Small intestine (tissue), 7 donors: ENCODE measurements around the gene SOWAHD. TPM values are rescaled to one million over a fixed set of nuclear protein-coding genes. Genes with fewer than 3 reads are reported as not detected.
"Not testable (repeated sequence)": the region's sequence is repeated elsewhere in the genome, so short reads cannot be mapped to it uniquely, and the experiment has no call there.

Experiments used
- DNase-seq, 2 donors: peaks; one replicate each; pipeline versions ENCODE4 v3.0.0 to v3.0.0-alpha.2; 2013
- FAIRE-seq: peaks from 2 replicates; lab custom pipeline; 2012; peaks lifted over from hg19 to GRCh38; lab: Jason Lieb, UNC
- H3K27ac ChIP-seq, 3 donors: one replicate each; pipeline ENCODE4 v1.5.1; 2013; ENCODE audit warnings: low read length in 2 of 3, mild to moderate bottlenecking in 2 of 3, control low read depth in 1 of 3, inconsistent platforms in 1 of 3, low read depth in 1 of 3, moderate library complexity in 1 of 3
- H3K27me3 ChIP-seq, 3 donors: one replicate each; pipeline ENCODE4 v1.6.1; 2013; ENCODE audit warnings: low read length in 3 of 3, inconsistent platforms in 1 of 3; ENCODE audit not compliant: control insufficient read depth in 3 of 3, insufficient read depth in 3 of 3
- H3K36me3 ChIP-seq, 3 donors: one replicate each; pipeline ENCODE4 v1.6.1; 2013; ENCODE audit warnings: low read length in 3 of 3, inconsistent platforms in 1 of 3, low read depth in 1 of 3, mild to moderate bottlenecking in 1 of 3, moderate library complexity in 1 of 3; ENCODE audit not compliant: control insufficient read depth in 3 of 3, insufficient read depth in 2 of 3
- H3K4me1 ChIP-seq, 3 donors: one replicate each; pipeline ENCODE4 v1.6.1; 2013; ENCODE audit warnings: low read length in 2 of 3, inconsistent platforms in 1 of 3, low read depth in 1 of 3, mild to moderate bottlenecking in 1 of 3, moderate library complexity in 1 of 3; ENCODE audit not compliant: control insufficient read depth in 3 of 3, insufficient read depth in 2 of 3
- H3K4me3 ChIP-seq, 3 donors: one replicate each; pipeline ENCODE4 v1.5.1; 2013; ENCODE audit warnings: low read length in 3 of 3, control low read depth in 1 of 3, inconsistent platforms in 1 of 3, low read depth in 1 of 3, mild to moderate bottlenecking in 1 of 3, moderate library complexity in 1 of 3
- H3K9me3 ChIP-seq, 2 donors: one replicate each; pipeline ENCODE4 v1.6.1; 2013; ENCODE audit warnings: low read depth in 1 of 2, low read length in 1 of 2; ENCODE audit not compliant: control insufficient read depth in 2 of 2, insufficient read depth in 1 of 2
- WGBS, 3 donors: extraction: QIAGEN DNeasy Blood & Tissue Kit; methylation state at CpG; one replicate each; pipeline ENCODE4 v1.1.7; 2013; 5-methylcytosine and 5-hydroxymethylcytosine counted together
- polyA plus RNA-seq, 4 donors: library from polyadenylated mRNA; stranded (reverse) in 3 of 4; unstranded in 1 of 4; fragments of 200-250 nt in 3 of 4; fragments of 120-200 nt in 1 of 4; gene quantifications; one replicate each; pipeline versions ENCODE4 v1.2.1 to v1.2.3, GENCODE V29; 2013
- donor health status: healthy with polysubstance abuse.
- donor health status: control.
- donor health status: control.
- donor health status: Bipolar disorder and iron deficiency.
- donor health status: healthy.

The SOWAHD gene
- polyA plus RNA-seq, 4 donors, result 3.3 to 5.7 (median 4.9) TPM

DNA sequence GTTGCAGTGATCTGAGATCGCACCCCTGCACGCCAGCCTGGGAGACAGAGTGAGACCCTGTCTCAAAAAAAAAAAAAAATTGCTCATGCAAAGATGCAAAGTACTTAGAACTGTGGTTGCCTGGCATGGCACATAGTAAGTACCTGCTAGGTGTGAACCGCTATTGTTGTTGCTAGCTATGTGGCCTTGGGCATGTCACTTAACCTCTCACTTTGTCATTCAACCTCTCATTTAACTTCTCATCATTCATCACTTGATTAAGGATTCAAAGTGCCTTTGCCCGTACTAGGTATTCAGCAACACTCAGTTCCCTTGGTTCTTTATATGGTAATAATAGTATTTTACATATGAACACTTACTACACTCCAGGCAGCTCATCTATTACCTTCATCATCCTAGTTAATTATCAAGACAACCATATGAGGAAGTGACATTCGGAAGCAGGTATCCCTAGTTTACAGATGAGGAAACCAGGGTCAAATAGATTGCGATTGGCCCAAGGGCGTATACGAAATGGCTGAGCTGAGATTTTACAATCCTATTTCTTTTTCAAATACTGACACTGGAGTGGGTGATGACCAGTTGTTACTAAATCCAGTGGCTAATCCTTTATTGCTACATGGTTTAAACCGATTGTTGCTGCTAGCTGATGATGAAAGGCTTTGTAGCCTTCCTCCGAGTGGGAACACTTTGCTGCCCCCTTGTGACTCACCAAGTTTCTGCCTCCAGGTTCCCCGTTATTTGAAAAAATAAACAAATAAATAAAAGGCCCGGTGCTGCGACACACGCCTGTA is 28.8 kb upstream of the SOWAHD start:
- Histone ChIP-seq H3K27me3 (no peaks in the 10 kb centered on the region), H3K9me3 (no peaks in the 10 kb centered on the region), H3K36me3 (no peaks in the 10 kb centered on the region), H3K27ac (no peak overlapping the region), H3K4me1 (no peaks in the 10 kb centered on the region), H3K4me3 (no peak overlapping the region)
- no peak for FAIRE-seq
- 37 to 46% (median 43%) methylated on average over 14 of the region's 14 CpGs for WGBS, 3 donors
- peak; percentile 50 to 62 for DNase-seq

DNA sequence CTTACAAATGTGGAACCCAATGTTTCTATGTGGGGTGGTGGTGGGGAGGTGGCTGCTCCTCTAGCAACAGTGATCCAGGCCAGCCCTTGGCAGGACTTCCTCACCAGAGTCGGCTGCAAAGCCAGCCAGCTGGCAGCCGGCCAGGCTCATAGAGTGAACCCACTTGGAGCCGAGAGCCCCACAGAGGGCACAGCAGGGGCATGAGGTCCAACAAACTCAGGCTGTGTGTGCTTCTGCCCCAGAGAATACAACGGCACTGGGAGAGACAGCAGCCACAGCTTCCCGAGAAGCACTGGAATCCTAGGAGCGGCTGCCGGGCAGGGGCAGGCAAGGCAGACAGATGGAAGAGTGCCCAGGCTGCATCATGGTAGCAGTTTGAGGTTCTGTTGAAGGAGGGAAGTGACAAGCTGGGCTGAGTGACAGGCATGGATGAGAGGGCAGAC is 23.5 kb upstream of the SOWAHD start:
- Histone ChIP-seq H3K4me3 (no peak overlapping the region), H3K36me3 (no peaks in the 10 kb centered on the region), H3K9me3 (no peaks in the 10 kb centered on the region), H3K4me1 (no peaks in the 10 kb centered on the region), H3K27me3 (no peaks in the 10 kb centered on the region), H3K27ac (no peak overlapping the region)
- WGBS, 3 donors, result 12 to 41% (median 35%) methylated on average over 6 to 7 of the region's 7 CpGs
- DNase-seq (peak in 1 of 2 donors; percentile 16), FAIRE-seq (no peak)

DNA sequence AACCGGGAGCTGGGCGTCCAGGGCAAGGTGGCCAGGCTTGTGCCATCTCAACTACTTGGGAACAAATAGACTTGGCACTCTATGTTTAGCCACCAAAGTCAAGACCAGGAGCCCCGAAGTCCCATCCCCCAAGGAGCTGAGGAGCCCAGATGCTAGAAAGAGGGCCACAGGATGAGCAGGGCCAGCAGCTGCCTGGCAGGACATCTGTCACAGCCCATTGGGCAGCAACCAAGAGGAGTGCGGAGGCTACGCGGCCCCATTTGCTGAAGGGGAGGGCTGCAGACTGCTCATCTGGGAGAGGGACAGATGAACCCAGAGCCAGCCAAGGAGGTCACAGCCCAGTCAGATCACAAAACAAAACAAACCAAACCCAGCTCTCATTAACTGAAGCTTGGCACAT is 22.9 kb upstream of the SOWAHD start:
- no peak overlapping the region for H3K27ac ChIP-seq
- 80 to 95% (median 89%) methylated on average over 5 to 6 of the region's 6 CpGs for WGBS, 3 donors
- no peak for FAIRE-seq

DNA sequence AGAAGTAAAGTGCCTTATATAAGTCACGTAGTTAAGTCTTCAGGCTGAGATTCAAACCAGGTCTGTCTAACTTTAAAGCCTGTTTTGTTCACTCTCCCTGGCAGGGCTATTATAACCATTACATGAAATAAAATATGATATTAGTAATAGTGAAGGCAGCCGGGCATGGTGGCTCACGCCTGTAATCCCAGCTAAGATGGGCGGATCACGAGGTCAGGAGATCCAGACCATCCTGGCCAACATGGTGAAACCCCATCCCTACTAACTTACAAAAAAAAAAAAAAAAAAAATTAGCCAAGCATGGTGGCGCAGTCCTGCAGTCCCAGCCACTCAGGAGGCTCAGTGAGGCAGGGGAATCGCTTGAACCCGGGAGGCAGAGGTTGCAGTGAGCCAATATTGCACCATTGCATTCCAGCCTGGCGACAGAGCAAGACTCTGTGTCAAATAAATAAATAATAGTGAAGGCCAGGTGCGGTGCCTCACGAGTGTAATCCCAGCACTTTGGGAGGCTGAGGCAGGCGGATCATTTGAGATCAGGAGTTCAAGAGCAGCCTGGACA is 22.1 kb upstream of the SOWAHD start:
- no peak overlapping the region for H3K27ac ChIP-seq
- H3K36me3 ChIP-seq, result no peaks in the 10 kb centered on the region
- 77% methylated on average over 10 to 12 of the region's 12 CpGs for WGBS, 3 donors
- DNase-seq, result no peak
- H3K9me3 ChIP-seq, result no peaks in the 10 kb centered on the region
- H3K27me3 ChIP-seq, result no peaks in the 10 kb centered on the region
- H3K4me1 ChIP-seq, result no peaks in the 10 kb centered on the region
- H3K4me3 ChIP-seq, result no peak overlapping the region
- no peak for FAIRE-seq

More for the DNA sequence above, 22.9 kb upstream of the SOWAHD start:
- Histone ChIP-seq H3K4me1 (no peaks in the 10 kb centered on the region), H3K9me3 (no peaks in the 10 kb centered on the region), H3K4me3 (no peak overlapping the region), H3K36me3 (no peaks in the 10 kb centered on the region), H3K27me3 (no peaks in the 10 kb centered on the region)
- DNase-seq, result no peak

DNA sequence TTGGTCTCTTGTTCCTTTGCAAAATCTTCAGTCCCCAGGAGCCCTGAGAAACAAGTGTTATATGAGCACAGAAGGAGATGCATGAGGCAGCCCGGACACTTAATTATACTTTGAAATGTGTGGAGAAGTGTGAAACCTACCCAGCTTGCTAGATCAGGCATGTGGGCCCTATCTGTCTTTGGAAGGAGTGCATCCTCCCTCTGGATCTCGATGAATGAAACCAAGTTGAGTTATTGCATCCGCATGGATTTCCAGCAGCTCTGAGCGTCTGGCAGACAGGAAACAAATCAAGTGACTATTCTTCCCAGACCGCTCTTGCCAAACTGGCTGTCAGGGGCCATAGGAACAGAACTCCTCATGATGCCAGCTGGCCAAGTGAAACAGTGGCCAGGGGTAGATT is 19.6 kb upstream of the SOWAHD start:
- Histone ChIP-seq H3K27ac (no peak overlapping the region), H3K36me3 (no peaks in the 10 kb centered on the region), H3K9me3 (no peaks in the 10 kb centered on the region), H3K4me3 (no peak overlapping the region), H3K27me3 (no peaks in the 10 kb centered on the region), H3K4me1 (no peaks in the 10 kb centered on the region)
- 72 to 87% (median 82%) methylated on average over 5 of the region's 5 CpGs for WGBS, 3 donors
- DNase-seq (no peak), FAIRE-seq (no peak)

DNA sequence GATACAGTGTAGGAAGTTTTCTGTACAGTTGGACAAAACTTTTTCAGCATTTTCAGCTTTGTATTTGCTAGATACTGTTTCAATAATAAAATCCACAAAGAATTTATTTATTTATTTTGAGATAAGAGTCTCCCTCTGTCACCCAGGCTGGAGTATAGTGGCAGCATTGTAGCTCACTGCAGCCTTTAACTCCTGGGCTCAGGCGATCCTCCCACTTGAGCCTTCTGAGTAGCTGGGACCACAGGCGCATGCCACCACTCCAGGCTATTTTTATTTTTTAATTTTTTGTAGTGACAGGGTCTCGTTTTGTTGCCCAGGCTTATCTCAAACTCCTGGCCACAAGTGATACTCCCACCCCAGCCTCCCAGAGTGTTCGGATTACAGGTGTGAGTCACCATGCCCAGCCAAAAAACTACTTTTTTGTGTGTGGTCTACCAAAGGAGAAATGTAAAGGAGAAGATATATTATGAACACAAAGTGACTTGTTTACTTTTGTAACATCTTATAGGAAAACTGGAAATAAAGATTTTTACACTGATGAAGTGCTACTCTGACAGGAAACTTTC is 13.0 kb upstream of the SOWAHD start:
- no peak overlapping the region for H3K27ac ChIP-seq
- no peaks in the 10 kb centered on the region for H3K27me3 ChIP-seq
- DNase-seq (no peak), FAIRE-seq (no peak)
- H3K9me3 ChIP-seq, result no peaks in the 10 kb centered on the region
- WGBS, 3 donors, result 59 to 69% (median 62%) methylated on average over 4 of the region's 4 CpGs
- no peaks in the 10 kb centered on the region for H3K36me3 ChIP-seq
- H3K4me3 ChIP-seq, result no peak overlapping the region
- H3K4me1 ChIP-seq, result no peaks in the 10 kb centered on the region

DNA sequence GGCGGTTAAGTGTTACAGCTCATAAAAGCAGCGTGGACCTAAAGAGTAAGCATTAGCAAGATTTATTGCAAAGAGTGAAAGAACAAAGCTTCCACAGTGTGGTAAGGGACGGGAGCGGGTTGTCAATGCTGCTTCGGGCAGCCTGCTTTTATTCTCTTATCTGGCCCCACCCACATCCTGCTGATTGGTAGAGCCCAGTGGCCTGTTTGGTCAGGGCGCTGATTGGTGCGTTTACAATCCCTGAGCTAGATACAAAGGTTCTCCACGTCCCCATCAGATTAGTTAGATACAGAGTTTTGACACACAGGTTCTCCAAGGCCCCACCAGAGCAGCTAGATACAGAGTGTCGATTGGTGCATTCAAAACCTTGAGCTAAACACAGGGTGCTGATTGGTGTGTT is 8.3 kb upstream of the SOWAHD start:
- 67 to 75% (median 69%) methylated on average over 9 of the region's 9 CpGs for WGBS, 3 donors
- H3K9me3 ChIP-seq, H3K4me3 ChIP-seq, H3K27ac ChIP-seq, H3K27me3 ChIP-seq, H3K4me1 ChIP-seq, FAIRE-seq, DNase-seq, H3K36me3 ChIP-seq: not testable (repeated sequence)

DNA sequence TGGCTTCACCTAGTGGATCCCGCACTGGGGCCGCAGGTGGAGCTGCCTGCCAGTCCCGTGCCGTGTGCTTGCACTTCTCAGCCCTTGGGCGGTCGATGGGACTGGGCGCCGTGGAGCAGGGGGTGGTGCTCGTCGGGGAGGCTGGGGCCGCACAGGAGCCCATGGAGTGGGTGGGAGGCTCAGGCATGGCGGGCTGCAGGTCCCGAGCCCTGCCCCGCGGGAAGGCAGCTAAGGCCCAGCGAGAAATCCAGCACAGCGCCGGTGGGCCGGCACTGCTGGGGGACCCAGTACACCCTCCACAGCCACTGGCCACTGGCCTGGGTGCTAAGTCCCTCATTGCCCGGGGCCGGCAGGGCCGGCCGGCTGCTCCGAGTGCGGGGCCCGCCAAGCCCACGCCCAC is 7.6 kb upstream of the SOWAHD start:
- not testable (repeated sequence) for H3K36me3 ChIP-seq, H3K4me3 ChIP-seq, DNase-seq, H3K27me3 ChIP-seq, H3K9me3 ChIP-seq, H3K4me1 ChIP-seq, FAIRE-seq, H3K27ac ChIP-seq
- WGBS, 3 donors, result 94 to 97% (median 96%) methylated on average over 4 to 17 of the region's 27 CpGs
